Coronary artery (tissue), 2 donors: ENCODE results near the gene PEPD.
"Not testable (repeated sequence)": the region's sequence is repeated elsewhere in the genome, so short reads cannot be mapped to it uniquely, and the experiment has no call there.

Source experiments
- DNase-seq: peaks from one replicate; pipeline ENCODE4 v3.0.0-alpha.2; 2017; ENCODE audit warnings: low spot score
- H3K27ac ChIP-seq, 2 donors: fragments of 200-600 bp; sonication (generic); one replicate each; pipeline ENCODE4 v1.5.1; 2016 to 2019
- H3K4me3 ChIP-seq: fragments of 200-600 bp; sonication (generic); 2 replicates; pipeline ENCODE4 v1.5.1; 2016; ENCODE audit warnings: mild to moderate bottlenecking, moderate library complexity
- CTCF ChIP-seq: fragments of 200-600 bp; sonication (generic); IDR thresholded peaks from one replicate; pipeline ENCODE4 v1.5.1; 2019; ENCODE audit warnings: antibody characterized with exemption

PEPD gene

DNA sequence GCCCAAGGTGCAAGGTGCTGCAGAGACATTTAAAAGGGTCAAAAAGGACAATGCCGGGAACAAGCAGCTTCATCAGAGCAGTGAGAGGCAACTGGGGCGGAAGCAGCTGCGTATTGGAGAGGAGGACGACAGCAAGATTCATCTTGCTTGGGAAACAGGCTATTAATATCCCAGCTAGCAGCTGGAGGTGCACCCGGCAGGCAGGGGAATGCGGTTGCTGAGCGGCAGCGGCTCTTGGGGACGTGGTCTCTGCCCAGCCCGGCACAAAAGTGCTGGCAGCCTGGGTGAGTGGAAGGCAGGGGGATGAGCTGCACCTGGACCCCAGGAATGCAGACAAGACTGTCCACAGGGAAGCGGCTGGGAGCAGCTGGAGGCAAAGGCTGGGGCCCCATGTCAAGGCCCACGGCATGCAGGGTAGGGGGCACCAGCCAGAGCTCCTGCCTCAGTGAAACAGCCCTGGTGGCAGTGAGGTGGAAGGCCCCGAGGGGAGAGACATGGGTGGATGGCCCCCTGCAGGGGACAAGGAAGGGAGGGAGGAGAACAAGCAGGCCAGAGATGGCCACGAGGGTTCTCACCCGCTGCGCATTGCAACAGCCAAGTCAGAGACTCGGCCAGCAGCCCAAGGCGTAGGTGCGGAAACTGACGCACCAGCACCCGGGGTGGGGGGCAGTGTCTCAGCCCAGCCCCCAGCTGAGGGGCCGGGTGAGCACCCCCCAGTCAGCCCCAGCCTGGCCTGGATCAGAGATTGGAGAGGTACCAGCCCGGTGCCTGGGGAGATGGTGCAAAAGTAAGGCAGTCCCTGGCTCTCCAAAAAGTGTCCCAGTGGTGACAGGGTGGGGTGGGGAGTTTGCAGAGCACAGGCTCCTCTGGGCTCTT lies 34.4 kb downstream of the PEPD start:
- Histone ChIP-seq H3K27ac (no peak overlapping the region), H3K4me3 (no peak overlapping the region)
- no peak for DNase-seq
- TF ChIP-seq CTCF, result no peak

DNA sequence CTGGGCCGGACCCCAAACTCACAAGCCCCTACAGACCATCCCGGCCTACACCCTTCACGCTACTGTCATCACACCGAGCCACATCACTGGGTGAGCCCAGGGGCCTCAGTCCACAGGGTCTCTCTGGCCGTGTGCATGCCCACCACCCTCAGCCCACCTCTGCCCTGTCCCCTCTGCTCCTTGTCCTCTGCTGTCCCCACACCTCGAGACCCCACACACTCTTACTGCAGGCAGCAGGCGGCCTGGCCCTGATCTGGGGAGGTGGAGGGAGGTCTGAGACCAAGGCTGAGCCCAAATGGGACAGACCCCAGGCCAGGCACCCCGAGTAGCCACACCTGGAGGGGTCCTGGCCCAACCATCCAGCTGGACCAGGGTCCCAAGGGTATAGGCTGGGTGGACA lies 35.2 kb downstream of the PEPD start:
- no peak for TF ChIP-seq CTCF
- no peak overlapping the region for H3K27ac ChIP-seq
- no peak for DNase-seq
- H3K4me3 ChIP-seq, result no peak overlapping the region

DNA sequence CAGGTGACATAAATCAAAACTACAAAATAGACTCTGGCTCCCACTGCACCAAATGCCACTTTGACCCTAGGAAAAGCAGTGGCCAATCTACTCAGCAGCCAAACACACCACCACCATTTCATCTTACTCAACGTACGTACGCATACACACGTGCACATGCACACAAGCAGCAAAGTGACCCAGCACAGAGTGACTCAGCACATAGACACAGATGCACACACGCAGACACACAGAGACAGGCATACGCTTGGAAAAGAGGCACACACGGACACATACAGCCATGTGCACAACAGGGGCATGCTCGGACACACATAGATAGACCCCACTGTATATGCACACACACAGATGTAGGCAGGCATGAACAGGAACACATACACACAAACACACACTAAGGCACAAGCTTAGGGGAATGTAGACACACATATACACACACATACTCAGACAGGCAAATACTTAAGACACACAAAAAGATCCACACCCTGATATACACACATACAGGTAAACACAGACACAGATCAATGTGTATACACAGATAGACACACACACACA lies 37.3 kb downstream of the PEPD start:
- no peak for DNase-seq
- TF ChIP-seq CTCF, result no peak
- no peak overlapping the region for H3K27ac ChIP-seq
- H3K4me3 ChIP-seq, result no peak overlapping the region

DNA sequence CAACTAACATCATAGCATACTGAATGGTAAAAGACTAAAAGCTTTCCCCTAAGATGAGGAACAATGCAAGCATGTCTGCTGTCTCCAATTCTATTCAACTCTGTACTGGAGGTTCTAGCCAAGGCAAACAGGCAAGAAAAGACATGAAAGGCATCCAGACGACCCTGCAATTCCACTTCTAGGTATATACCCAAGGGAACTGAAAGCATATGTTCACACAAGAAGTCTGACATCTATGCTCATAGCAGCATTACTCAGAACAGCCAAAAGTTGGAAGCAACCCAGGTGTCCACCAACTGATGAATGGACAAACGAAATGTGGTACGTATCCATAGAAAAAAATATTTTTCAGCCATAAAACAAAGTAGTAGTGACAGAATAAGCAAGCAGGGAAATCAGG lies 39.1 kb downstream of the PEPD start:
- TF ChIP-seq CTCF, result no peak
- DNase-seq, result no peak
- no peak overlapping the region for H3K4me3 ChIP-seq
- no peak overlapping the region for H3K27ac ChIP-seq

GRCh38 chr19:33481863-33482262 lies 39.7 kb downstream of the PEPD start:
- Histone ChIP-seq H3K4me3 (no peak overlapping the region), H3K27ac (no peak overlapping the region)
- no peak for TF ChIP-seq CTCF
- no peak for DNase-seq

GRCh38 chr19:33479570-33479969 lies 42.0 kb downstream of the PEPD start:
- DNase-seq, H3K27ac ChIP-seq, H3K4me3 ChIP-seq: not testable (repeated sequence)

DNA sequence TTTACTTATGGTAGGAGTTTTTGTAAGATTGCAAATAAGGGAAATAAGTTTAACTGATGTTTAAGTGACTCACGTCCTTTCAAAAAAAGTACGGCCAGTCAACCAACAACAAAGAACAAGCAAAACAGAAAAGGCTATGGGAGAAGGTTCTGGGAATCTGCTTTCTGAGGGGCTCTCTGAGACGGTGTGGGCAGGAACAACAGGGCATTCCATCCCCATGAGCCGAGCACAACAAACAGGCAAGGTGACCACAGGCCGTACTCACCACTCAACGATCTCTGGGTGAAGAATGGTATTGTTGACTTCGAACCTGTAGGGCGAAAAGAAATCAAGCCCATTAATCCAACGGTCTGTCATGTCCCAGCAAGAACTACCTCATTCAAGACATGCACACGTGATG lies 43.8 kb downstream of the PEPD start:
- Histone ChIP-seq H3K27ac (no peak overlapping the region), H3K4me3 (no peak overlapping the region)
- TF ChIP-seq CTCF, result no peak
- DNase-seq, result no peak
